ENCODE measurements around the gene BFSP2. TPM values are rescaled to one million over a fixed set of nuclear protein-coding genes. Genes with fewer than 3 reads are reported as not detected.

BFSP2 gene
- total and polyA plus RNA-seq, 12 donors: not detected

DNA sequence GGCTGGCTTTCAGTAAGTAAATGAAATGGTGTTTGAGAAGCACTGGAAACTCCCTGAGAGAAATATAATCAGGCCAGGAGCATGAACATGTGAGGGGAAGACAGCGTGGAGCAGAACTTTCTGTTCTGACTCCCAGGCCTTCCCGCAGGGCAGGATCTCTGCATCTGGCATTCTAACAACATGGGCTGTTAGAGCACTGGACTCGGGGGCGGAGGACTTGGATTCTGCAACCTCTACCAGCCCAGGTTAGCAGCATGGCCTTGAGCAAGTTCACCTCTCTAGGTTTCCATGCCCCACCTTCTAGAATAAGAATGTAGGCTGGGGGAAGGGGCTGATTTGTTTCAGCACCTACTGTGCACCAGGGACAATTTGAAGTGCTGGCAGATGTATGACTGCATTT is 12.5 kb upstream of the BFSP2 start:
- Histone ChIP-seq H3K36me3 (replicated peaks in 1 of 2) (no peaks in the 10 kb centered on the region), H3K4me3 (no peak overlapping the region), H3K27me3 (no peaks in the 10 kb centered on the region), H3K9me3 (replicated peaks in 1 of 3) (no peaks in the 10 kb centered on the region), H3K4me1 (replicated peaks in 1 of 2) (peaks cover 0 to 10% of the 10 kb centered on the region in 2 donors), H3K27ac (no peak overlapping the region)
- DNase-seq: peak in 1 of 7 donors; percentile 52
- 77 to 93% (median 90%) methylated on average over 4 of the region's 4 CpGs for WGBS, 4 donors
- intact Hi-C loops (cut with DNase I): loop anchor here (5.0 to 10.0 kb wide), 2 partner anchors 345 to 653 kb away; no protein-coding TSS in a partner anchor
- TF ChIP-seq POLR2A (IDR thresholded peaks at IDR 0.05): no peak
- TF ChIP-seq, protein P1, sequence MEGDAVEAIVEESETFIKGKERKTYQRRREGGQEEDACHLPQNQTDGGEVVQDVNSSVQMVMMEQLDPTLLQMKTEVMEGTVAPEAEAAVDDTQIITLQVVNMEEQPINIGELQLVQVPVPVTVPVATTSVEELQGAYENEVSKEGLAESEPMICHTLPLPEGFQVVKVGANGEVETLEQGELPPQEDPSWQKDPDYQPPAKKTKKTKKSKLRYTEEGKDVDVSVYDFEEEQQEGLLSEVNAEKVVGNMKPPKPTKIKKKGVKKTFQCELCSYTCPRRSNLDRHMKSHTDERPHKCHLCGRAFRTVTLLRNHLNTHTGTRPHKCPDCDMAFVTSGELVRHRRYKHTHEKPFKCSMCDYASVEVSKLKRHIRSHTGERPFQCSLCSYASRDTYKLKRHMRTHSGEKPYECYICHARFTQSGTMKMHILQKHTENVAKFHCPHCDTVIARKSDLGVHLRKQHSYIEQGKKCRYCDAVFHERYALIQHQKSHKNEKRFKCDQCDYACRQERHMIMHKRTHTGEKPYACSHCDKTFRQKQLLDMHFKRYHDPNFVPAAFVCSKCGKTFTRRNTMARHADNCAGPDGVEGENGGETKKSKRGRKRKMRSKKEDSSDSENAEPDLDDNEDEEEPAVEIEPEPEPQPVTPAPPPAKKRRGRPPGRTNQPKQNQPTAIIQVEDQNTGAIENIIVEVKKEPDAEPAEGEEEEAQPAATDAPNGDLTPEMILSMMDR (IDR thresholded peaks at IDR 0.05): no peak

DNA sequence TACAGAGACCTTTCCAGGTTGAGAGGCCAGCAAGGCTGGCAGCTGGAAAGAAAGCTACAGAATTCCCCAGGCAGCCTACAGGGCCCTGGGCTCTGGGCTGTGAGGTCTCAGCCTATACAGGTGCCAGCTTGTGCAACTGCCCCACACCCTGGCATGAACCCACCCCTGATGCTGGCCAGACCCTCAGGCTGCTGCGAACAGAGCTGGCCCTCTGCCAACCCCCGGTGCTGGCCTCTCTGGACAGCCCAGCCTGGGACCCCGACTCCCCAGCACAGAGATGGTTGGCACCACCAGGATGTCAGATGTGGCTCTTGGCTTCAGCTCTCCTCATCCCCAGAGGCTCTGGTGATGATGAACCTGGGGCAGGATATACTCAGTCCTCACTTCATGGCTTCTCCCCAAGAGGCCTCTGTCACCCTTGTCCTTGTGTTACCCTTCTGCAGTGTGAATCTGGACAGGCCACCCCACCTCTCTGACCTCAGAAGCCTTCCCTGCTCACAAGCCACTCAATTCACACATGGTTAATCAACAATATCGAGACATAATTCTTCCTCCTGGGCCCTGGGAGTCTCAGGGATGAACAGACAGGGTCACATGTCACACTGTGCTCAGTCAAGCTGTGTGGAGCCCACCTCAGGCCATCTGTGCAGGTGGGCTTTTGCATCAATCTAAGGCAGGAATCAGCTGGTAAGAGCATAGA is 11.0 kb upstream of the BFSP2 start:
- peaks cover 0 to 10% of the 10 kb centered on the region in 2 donors for H3K4me1 ChIP-seq (replicated peaks in 1 of 2)
- intact Hi-C loops (cut with DNase I): loop anchor here (5.0 to 10.0 kb wide), 2 partner anchors 347 to 654 kb away; no protein-coding TSS in a partner anchor
- peak in 1 of 7 donors; percentile 52 for DNase-seq
- TF ChIP-seq, protein P1 (IDR thresholded peaks at IDR 0.05): no peak
- TF ChIP-seq POLR2A (IDR thresholded peaks at IDR 0.05): no peak
- H3K27ac ChIP-seq: no peak overlapping the region
- H3K4me3 ChIP-seq: no peak overlapping the region
- H3K36me3 ChIP-seq (replicated peaks in 1 of 2): no peaks in the 10 kb centered on the region
- H3K27me3 ChIP-seq: no peaks in the 10 kb centered on the region
- no peaks in the 10 kb centered on the region for H3K9me3 ChIP-seq (replicated peaks in 1 of 3)
- WGBS, 4 donors: 60 to 95% (median 64%) methylated on average over 2 to 4 of the region's 4 CpGs

DNA sequence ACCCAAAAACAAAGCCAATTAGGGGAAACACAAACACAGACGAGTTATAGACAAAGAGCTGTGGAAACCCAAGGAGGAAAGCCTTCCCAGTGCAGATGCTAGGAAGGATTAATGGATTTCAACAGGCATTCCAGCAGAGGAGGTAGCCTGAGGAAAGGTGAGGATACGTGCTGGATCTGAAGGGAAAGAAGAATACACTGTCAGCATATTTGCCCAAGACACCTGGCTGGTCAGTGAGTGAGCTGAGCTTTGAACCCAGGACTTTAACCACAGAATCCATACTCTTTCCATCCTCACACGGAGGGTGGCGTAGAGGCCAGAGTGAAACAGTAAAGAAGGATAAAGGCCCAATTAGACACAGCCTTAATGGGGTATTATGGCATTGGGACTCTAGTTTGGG is 9.1 kb upstream of the BFSP2 start:
- H3K4me3 ChIP-seq: no peak overlapping the region
- no peak for TF ChIP-seq POLR2A (IDR thresholded peaks at IDR 0.05)
- TF ChIP-seq, protein P1 (IDR thresholded peaks at IDR 0.05): no peak
- 90 to 97% (median 92%) methylated on average over 4 of the region's 4 CpGs for WGBS, 4 donors
- no peaks in the 10 kb centered on the region for H3K27me3 ChIP-seq
- intact Hi-C loops (cut with DNase I): no loop called here
- no peak for DNase-seq
- H3K27ac ChIP-seq: no peak overlapping the region
- no peaks in the 10 kb centered on the region for H3K36me3 ChIP-seq (replicated peaks in 1 of 2)
- H3K9me3 ChIP-seq (replicated peaks in 1 of 3): no peaks in the 10 kb centered on the region
- H3K4me1 ChIP-seq (replicated peaks in 1 of 2): peaks cover 0 to 13% of the 10 kb centered on the region in 2 donors

DNA sequence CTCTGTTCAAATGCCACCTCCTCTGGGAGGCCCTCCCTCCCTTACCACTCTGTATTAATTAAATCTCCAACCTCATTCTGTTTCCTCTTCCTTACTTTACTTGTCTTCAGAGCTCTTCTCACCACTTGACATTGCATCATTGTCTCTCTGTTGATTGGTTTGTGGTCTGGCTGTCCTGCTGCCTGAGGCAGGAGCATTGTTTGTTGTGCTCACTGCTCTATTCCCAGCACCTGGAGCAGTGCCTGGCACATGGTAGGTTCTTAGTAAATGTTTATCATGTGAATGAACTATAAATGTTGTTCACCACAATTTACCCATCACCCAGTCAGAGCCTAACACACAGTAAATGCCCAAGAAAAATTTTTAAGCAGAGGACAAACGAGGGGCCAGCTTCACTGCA is 6.7 kb upstream of the BFSP2 start:
- intact Hi-C loops (cut with DNase I): no loop called here
- no peaks in the 10 kb centered on the region for H3K9me3 ChIP-seq (replicated peaks in 1 of 3)
- no peak overlapping the region for H3K27ac ChIP-seq
- peaks cover 0 to 13% of the 10 kb centered on the region in 2 donors for H3K4me1 ChIP-seq (replicated peaks in 1 of 2)
- H3K27me3 ChIP-seq: no peaks in the 10 kb centered on the region
- TF ChIP-seq, protein P1 (IDR thresholded peaks at IDR 0.05): no peak
- TF ChIP-seq POLR2A (IDR thresholded peaks at IDR 0.05): no peak
- DNase-seq: no peak
- peaks cover 0 to 3% of the 10 kb centered on the region in 2 donors for H3K36me3 ChIP-seq (replicated peaks in 1 of 2)
- no peak overlapping the region for H3K4me3 ChIP-seq
- 69 to 88% (median 75%) methylated on average over 1 of the region's 1 CpG for WGBS, 4 donors
